ENCODE data around the gene TNFSF11.

DNA sequence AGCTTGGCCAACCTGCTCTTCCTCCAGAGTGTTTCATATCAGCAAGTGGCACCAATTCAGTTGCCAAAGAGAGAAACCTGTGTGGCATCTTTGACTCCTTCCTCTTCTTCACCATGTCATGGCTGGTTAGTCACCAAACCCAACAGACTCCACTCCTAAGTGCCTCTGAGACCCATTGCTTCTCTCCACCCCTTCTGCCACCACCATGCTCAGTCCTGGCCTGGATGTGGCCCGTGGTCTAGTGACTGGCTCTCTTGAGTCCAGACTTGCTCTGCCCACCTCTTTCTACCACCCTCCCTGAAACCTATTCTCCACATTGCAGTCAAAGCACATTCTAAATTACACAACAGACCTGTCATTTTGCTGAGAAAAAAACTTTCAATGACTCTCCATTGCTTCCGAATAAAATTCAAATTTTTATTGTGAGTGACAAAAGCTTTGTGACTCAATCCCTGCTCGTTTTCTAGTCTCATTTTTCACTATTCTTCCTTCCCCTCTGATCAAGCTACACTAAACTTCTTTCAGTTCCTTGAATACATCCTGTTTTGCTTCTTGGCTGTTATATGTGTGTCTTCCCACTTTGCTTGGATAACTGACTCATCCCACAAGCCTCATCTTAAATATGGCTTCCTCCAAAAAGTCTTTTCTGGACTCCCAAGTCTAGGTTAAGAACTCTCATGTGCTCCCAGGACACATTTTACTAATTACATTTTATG is 12.0 kb upstream of the TNFSF11 start:
- no peak for TF ChIP-seq CTCF (IDR thresholded peaks at IDR 0.05; ENCODE audit: low read depth, low read length, missing input control)
- TF ChIP-seq FOXA1 (IDR thresholded peaks at IDR 0.05), result no peak
- TF ChIP-seq, protein P1, sequence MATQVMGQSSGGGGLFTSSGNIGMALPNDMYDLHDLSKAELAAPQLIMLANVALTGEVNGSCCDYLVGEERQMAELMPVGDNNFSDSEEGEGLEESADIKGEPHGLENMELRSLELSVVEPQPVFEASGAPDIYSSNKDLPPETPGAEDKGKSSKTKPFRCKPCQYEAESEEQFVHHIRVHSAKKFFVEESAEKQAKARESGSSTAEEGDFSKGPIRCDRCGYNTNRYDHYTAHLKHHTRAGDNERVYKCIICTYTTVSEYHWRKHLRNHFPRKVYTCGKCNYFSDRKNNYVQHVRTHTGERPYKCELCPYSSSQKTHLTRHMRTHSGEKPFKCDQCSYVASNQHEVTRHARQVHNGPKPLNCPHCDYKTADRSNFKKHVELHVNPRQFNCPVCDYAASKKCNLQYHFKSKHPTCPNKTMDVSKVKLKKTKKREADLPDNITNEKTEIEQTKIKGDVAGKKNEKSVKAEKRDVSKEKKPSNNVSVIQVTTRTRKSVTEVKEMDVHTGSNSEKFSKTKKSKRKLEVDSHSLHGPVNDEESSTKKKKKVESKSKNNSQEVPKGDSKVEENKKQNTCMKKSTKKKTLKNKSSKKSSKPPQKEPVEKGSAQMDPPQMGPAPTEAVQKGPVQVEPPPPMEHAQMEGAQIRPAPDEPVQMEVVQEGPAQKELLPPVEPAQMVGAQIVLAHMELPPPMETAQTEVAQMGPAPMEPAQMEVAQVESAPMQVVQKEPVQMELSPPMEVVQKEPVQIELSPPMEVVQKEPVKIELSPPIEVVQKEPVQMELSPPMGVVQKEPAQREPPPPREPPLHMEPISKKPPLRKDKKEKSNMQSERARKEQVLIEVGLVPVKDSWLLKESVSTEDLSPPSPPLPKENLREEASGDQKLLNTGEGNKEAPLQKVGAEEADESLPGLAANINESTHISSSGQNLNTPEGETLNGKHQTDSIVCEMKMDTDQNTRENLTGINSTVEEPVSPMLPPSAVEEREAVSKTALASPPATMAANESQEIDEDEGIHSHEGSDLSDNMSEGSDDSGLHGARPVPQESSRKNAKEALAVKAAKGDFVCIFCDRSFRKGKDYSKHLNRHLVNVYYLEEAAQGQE (IDR thresholded peaks at IDR 0.05), result no peak
- no peak for TF ChIP-seq EGR1 (IDR thresholded peaks at IDR 0.05; ENCODE audit: low read depth in 2 of 2)
- TF ChIP-seq, protein P2, sequence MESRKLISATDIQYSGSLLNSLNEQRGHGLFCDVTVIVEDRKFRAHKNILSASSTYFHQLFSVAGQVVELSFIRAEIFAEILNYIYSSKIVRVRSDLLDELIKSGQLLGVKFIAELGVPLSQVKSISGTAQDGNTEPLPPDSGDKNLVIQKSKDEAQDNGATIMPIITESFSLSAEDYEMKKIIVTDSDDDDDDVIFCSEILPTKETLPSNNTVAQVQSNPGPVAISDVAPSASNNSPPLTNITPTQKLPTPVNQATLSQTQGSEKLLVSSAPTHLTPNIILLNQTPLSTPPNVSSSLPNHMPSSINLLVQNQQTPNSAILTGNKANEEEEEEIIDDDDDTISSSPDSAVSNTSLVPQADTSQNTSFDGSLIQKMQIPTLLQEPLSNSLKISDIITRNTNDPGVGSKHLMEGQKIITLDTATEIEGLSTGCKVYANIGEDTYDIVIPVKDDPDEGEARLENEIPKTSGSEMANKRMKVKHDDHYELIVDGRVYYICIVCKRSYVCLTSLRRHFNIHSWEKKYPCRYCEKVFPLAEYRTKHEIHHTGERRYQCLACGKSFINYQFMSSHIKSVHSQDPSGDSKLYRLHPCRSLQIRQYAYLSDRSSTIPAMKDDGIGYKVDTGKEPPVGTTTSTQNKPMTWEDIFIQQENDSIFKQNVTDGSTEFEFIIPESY (IDR thresholded peaks at IDR 0.05), result no peak
